ENCODE measurements around the gene NR1D2.

DNA sequence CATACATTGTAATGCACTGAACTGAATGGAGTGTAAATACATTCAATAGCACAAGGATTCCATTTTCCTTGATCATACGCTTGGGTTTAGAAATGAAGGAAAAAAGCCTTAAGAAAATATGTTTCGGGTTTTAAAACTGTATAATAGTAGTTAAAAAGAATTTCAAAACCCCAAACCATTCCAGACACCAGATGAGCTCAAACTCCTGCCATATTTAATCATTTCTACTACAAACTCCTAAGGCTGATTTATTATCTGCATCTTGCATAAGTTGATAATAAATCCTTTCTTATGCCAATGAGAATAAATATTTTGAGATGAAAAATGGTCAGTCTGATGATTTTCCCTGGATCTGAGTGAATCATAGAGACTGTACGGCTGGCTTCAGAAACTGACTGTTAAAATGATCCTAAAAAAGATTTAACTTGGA, 51.0 kb downstream of the NR1D2 start:
- TF ChIP-seq, protein P1, sequence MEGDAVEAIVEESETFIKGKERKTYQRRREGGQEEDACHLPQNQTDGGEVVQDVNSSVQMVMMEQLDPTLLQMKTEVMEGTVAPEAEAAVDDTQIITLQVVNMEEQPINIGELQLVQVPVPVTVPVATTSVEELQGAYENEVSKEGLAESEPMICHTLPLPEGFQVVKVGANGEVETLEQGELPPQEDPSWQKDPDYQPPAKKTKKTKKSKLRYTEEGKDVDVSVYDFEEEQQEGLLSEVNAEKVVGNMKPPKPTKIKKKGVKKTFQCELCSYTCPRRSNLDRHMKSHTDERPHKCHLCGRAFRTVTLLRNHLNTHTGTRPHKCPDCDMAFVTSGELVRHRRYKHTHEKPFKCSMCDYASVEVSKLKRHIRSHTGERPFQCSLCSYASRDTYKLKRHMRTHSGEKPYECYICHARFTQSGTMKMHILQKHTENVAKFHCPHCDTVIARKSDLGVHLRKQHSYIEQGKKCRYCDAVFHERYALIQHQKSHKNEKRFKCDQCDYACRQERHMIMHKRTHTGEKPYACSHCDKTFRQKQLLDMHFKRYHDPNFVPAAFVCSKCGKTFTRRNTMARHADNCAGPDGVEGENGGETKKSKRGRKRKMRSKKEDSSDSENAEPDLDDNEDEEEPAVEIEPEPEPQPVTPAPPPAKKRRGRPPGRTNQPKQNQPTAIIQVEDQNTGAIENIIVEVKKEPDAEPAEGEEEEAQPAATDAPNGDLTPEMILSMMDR (tag by site-specific recombination; IDR thresholded peaks at IDR 0.05), result no peak
- TF ChIP-seq, protein P2, sequence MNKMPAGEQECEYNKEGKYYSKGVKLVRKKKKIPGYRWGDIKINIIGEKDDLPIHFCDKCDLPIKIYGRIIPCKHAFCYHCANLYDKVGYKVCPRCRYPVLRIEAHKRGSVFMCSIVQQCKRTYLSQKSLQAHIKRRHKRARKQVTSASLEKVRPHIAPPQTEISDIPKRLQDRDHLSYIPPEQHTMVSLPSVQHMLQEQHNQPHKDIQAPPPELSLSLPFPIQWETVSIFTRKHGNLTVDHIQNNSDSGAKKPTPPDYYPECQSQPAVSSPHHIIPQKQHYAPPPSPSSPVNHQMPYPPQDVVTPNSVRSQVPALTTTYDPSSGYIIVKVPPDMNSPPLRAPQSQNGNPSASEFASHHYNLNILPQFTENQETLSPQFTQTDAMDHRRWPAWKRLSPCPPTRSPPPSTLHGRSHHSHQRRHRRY (tag by site-specific recombination; IDR thresholded peaks at IDR 0.05), result no peak
- TF ChIP-seq SETDB1 (IDR thresholded peaks at IDR 0.05; ENCODE audit: insufficient read length, low read length) (no peak), ZNF530 (tag by site-specific recombination; IDR thresholded peaks at IDR 0.05; ENCODE audit: low read depth) (no peak), ZNF239 (tag by site-specific recombination; IDR thresholded peaks at IDR 0.05) (no peak), ZXDB (tag by site-specific recombination; IDR thresholded peaks at IDR 0.05) (no peak), ZNF24 (tag by site-specific recombination; IDR thresholded peaks at IDR 0.05) (no peak), SP7 (tag by site-specific recombination; IDR thresholded peaks at IDR 0.05) (no peak), ZNF174 (tag by site-specific recombination; IDR thresholded peaks at IDR 0.05) (no peak), ZNF768 (tag by site-specific recombination; IDR thresholded peaks at IDR 0.05) (no peak)
- TF ChIP-seq, protein P3, sequence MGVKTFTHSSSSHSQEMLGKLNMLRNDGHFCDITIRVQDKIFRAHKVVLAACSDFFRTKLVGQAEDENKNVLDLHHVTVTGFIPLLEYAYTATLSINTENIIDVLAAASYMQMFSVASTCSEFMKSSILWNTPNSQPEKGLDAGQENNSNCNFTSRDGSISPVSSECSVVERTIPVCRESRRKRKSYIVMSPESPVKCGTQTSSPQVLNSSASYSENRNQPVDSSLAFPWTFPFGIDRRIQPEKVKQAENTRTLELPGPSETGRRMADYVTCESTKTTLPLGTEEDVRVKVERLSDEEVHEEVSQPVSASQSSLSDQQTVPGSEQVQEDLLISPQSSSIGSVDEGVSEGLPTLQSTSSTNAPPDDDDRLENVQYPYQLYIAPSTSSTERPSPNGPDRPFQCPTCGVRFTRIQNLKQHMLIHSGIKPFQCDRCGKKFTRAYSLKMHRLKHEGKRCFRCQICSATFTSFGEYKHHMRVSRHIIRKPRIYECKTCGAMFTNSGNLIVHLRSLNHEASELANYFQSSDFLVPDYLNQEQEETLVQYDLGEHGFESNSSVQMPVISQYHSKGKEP (tag by site-specific recombination; IDR thresholded peaks at IDR 0.05), result no peak
- TF ChIP-seq, protein P4, sequence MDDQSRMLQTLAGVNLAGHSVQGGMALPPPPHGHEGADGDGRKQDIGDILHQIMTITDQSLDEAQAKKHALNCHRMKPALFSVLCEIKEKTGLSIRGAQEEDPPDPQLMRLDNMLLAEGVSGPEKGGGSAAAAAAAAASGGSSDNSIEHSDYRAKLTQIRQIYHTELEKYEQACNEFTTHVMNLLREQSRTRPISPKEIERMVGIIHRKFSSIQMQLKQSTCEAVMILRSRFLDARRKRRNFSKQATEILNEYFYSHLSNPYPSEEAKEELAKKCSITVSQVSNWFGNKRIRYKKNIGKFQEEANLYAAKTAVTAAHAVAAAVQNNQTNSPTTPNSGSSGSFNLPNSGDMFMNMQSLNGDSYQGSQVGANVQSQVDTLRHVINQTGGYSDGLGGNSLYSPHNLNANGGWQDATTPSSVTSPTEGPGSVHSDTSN (CRISPR knock-in tag; IDR thresholded peaks at IDR 0.05), result no peak

Measured in HEK293 (cell line).